Measurements from ENCODE around the gene VAC14. TPM values are rescaled to one million over a fixed set of nuclear protein-coding genes. Genes with fewer than 3 reads are reported as not detected.
A peak's percentile ranks its signal among the peaks of the same experiment; 100 is the strongest.

The VAC14 gene
- polyA plus RNA-seq, 2 of the 4 experiments (the other 2 are of a cell fraction) = 25.3 to 27.0 TPM

GRCh38 chr16:70749006-70749678, 51.8 kb downstream of the VAC14 start:
- FAIRE-seq (no peak), DNase-seq (ENCODE audit: low read depth in 1 of 2, low spot score in 1 of 2) (no peak), ATAC-seq (no peak)
- H3K4me2 ChIP-seq = peak overlapping the region; percentile 16; the same call in 1 of the 3 replicates
- H3K9me3 ChIP-seq = no peaks in the 10 kb centered on the region
- WGBS (ENCODE audit: missing lambda C conversion rate) = 79% methylated on average over 9 of the region's 9 CpGs
- H3K4me3 ChIP-seq = no peak overlapping the region
- peaks cover 82% of the 10 kb centered on the region for H3K4me1 ChIP-seq
- peak overlapping the region; percentile 51 to 94; a peak in 5 of 6 replicates for H3K27ac ChIP-seq
- CTCF ChIA-PET = interaction anchor here (1.5 to 6.8 kb wide), 4 partner anchors 12 to 69 kb away, joined by 3 to 64 read pairs (median 16); no protein-coding TSS in a partner anchor
- TF ChIP-seq CEBPB (IDR thresholded peaks at IDR 0.05) (0 out of 4 replicates have a peak, but pooled peaks of 1 of the 2 experiments have one; percentile 14), MAFK (IDR thresholded peaks at IDR 0.05; ENCODE audit: partially characterized antibody) (no peak)
- POLR2A ChIA-PET = no interaction called here

- no peak overlapping the region for H3K4me3 ChIP-seq
- DNase-seq (ENCODE audit: low read depth in 1 of 2, low spot score in 1 of 2) = no peak
- peak overlapping the region; percentile 71 for H3K4me2 ChIP-seq
- CTCF ChIA-PET = interaction anchor here (0.7 to 6.8 kb wide), 4 partner anchors 10 to 32 kb away, joined by 3 to 64 read pairs (median 4); no protein-coding TSS in a partner anchor
- no peak for FAIRE-seq
- TF ChIP-seq RARB (CRISPR knock-in tag; IDR thresholded peaks at IDR 0.05) (no peak), NPAS2 (CRISPR knock-in tag; IDR thresholded peaks at IDR 0.05; ENCODE audit: borderline replicate concordance) (no peak), KDM5A (IDR thresholded peaks at IDR 0.05) (no peak), POLR2A (IDR thresholded peaks at IDR 0.05; ENCODE audit: low read length) (no peak)
- ATAC-seq = no peak
- H3K27ac ChIP-seq = peak overlapping the region; percentile 94 to 97
- WGBS (ENCODE audit: missing lambda C conversion rate) = 82% methylated on average over 15 of the region's 15 CpGs
- H3K4me1 ChIP-seq = peaks cover 75% of the 10 kb centered on the region
- 0 out of 3 replicates have a peak, but pooled peaks cover 2% of the 10 kb centered on the region for H3K9me3 ChIP-seq
- POLR2A ChIA-PET = no interaction called here
These were observed 53.0 kb downstream of the VAC14 start for GRCh38 chr16:70747703-70748631.

GRCh38 chr16:70746708-70747424, 54.1 kb downstream of the VAC14 start:
- DNase-seq (ENCODE audit: low read depth in 1 of 2, low spot score in 1 of 2) (peak; percentile 91 to 95), FAIRE-seq (peak; percentile 74), ATAC-seq (peak; percentile 83 to 88)
- POLR2A ChIA-PET = interaction anchor here (0.6 to 1.3 kb wide), 7 partner anchors 8 to 818 kb away, joined by 3 to 5 read pairs (median 3); no protein-coding TSS in a partner anchor
- Histone ChIP-seq H3K27ac (peak overlapping the region; percentile 94 to 97), H3K9me3 (0 out of 3 replicates have a peak, but pooled peaks cover 2% of the 10 kb centered on the region), H3K4me3 (no peak overlapping the region), H3K4me1 (peaks cover 71% of the 10 kb centered on the region), H3K4me2 (peak overlapping the region; percentile 71)
- WGBS (ENCODE audit: missing lambda C conversion rate) = 7% methylated on average over 14 of the region's 15 CpGs
- CTCF ChIA-PET = interaction anchor here (1.1 to 5.1 kb wide), 7 partner anchors 11 to 68 kb away, joined by 3 to 35 read pairs (median 4); no protein-coding TSS in a partner anchor
- TF ChIP-seq CTCF (IDR thresholded peaks at IDR 0.05) (no peak), POLR2A (IDR thresholded peaks at IDR 0.05; ENCODE audit: low read length) (peak; percentile 11; the same call in 1 of the 2 replicates), GATA3 (IDR thresholded peaks at IDR 0.05; ENCODE audit: borderline replicate concordance) (peak; percentile 54), HES2 (IDR thresholded peaks at IDR 0.05) (0 out of 2 replicates have a peak, but pooled peaks have one; percentile 12), PBX3 (IDR thresholded peaks at IDR 0.05) (no peak), JUNB (IDR thresholded peaks at IDR 0.05) (peak; percentile 71), SMC3 (IDR thresholded peaks at IDR 0.05) (no peak), CHD2 (IDR thresholded peaks at IDR 0.05; ENCODE audit: low read length, partially characterized antibody) (no peak), MAFK (IDR thresholded peaks at IDR 0.05; ENCODE audit: partially characterized antibody) (peak; percentile 70), EP300 (IDR thresholded peaks at IDR 0.05) (peak; percentile 32 to 66; a peak in 1 of 5 replicates), E2F6 (IDR thresholded peaks at IDR 0.05; ENCODE audit: borderline replicate concordance, low read depth) (no peak; the same call in 1 of the 2 replicates), BCL3 (IDR thresholded peaks at IDR 0.05) (peak; percentile 34; the same call in 1 of the 3 replicates), RAD21 (conservative IDR thresholded peaks at IDR 0.05 in 1 of 2, IDR thresholded peaks at IDR 0.05 in 1 of 2) (peak; percentile 22 to 32; a peak in 2 of 5 replicates), CEBPB (IDR thresholded peaks at IDR 0.05) (peak; percentile 65 to 95), NFE2L2 (conservative IDR thresholded peaks at IDR 0.05; ENCODE audit: low read length) (0 out of 2 replicates have a peak, but pooled peaks have one; percentile 4), KDM1A (IDR thresholded peaks at IDR 0.05; ENCODE audit: low read depth) (no peak), FOSL2 (IDR thresholded peaks at IDR 0.05) (peak; percentile 96), FOSL2 (CRISPR knock-in tag; IDR thresholded peaks at IDR 0.05) (peak; percentile 98), MYC (IDR thresholded peaks at IDR 0.05; ENCODE audit: borderline replicate concordance, low read length) (0 out of 2 replicates have a peak, but pooled peaks have one; percentile 67)

Measured in A549 (cell line).